K562 (cell line): ENCODE data around the gene TRMT1. TPM values are rescaled to one million over a fixed set of nuclear protein-coding genes. Genes with fewer than 3 reads are reported as not detected.

ENCODE experiments used
- AFF4 ChIP-seq: sonication (generic); formaldehyde crosslinking; IDR thresholded peaks from 2 replicates; pipeline ENCODE4 v1.8.0; 2023; ENCODE audit warnings: mild to moderate bottlenecking, missing genetic modification reagents
- CREBBP ChIP-seq: IDR thresholded peaks from one replicate; pipeline ENCODE4 v1.6.1; 2012; ENCODE audit warnings: low read depth, mild to moderate bottlenecking, control low read depth, inconsistent platforms, low read length
- GABPA ChIP-seq: fragments of 200-800 bp; sonication (Bioruptor generic); conservative IDR thresholded peaks from 2 replicates; pipeline ENCODE4 v1.6.1; 2016; ENCODE audit warnings: low read depth, missing genetic modification characterization, missing compliant biosample characterization
- HNRNPLL ChIP-seq: fragments of 200-400 bp; formaldehyde crosslinking; IDR thresholded peaks from 2 replicates; pipeline ENCODE4 v1.6.1; 2017; ENCODE audit warnings: low read length, low read depth, mild to moderate bottlenecking; ENCODE audit not compliant: poor library complexity, severe bottlenecking
- KLF16 ChIP-seq: IDR thresholded peaks from 2 replicates; pipeline ENCODE4 v1.6.1; 2016; ENCODE audit warnings: antibody characterized with exemption
- MECOM ChIP-seq: fragments of 250-450 bp; sonication (Bioruptor Pico); IDR thresholded peaks from 2 replicates; pipeline ENCODE4 v1.8.0; 2022; ENCODE audit warnings: inconsistent platforms
- PCBP1 ChIP-seq: fragments of 200-400 bp; formaldehyde crosslinking; IDR thresholded peaks from 2 replicates; pipeline ENCODE4 v1.6.1; 2018; ENCODE audit warnings: mild to moderate bottlenecking, low read depth, low read length; ENCODE audit not compliant: poor library complexity, severe bottlenecking
- PYGO2 ChIP-seq: fragments of 450-650 bp; IDR thresholded peaks from 2 replicates; pipeline ENCODE4 v1.6.1; 2016; ENCODE audit warnings: mild to moderate bottlenecking, missing genetic modification characterization, moderate library complexity, missing compliant biosample characterization
- RBBP5 ChIP-seq: fragments of 200-600 bp; sonication (generic); IDR thresholded peaks from 2 replicates; pipeline ENCODE4 v1.6.1; 2012; ENCODE audit warnings: borderline replicate concordance, mild to moderate bottlenecking, low read length, control low read depth, inconsistent platforms; ENCODE audit not compliant: insufficient read depth, poor library complexity, severe bottlenecking
- RBM14 ChIP-seq: fragments of 200-400 bp; formaldehyde crosslinking; IDR thresholded peaks from 2 replicates; pipeline ENCODE4 v1.6.1; 2018; ENCODE audit warnings: low read depth, mild to moderate bottlenecking, low read length, moderate library complexity, borderline replicate concordance; ENCODE audit not compliant: insufficient read depth
- RERE ChIP-seq: sonication (generic); formaldehyde crosslinking; IDR thresholded peaks from 2 replicates; pipeline ENCODE4 v1.8.0; 2023; ENCODE audit warnings: missing genetic modification reagents, mild to moderate bottlenecking, borderline replicate concordance
- TSC22D4 ChIP-seq: fragments of 450-650 bp; IDR thresholded peaks from 2 replicates; pipeline ENCODE4 v1.6.1; 2016; ENCODE audit warnings: missing genetic modification characterization, missing biosample characterization, control low read depth
- ZBTB17 ChIP-seq: fragments of 450-650 bp; formaldehyde crosslinking; IDR thresholded peaks from 2 replicates; pipeline ENCODE4 v1.4.0; 2020; ENCODE audit warnings: mild to moderate bottlenecking
- ZKSCAN1 ChIP-seq: fragments of 150-350 bp; IDR thresholded peaks from 2 replicates; pipeline ENCODE4 v1.6.1; 2016; ENCODE audit warnings: low read depth, low read length
- ZNF431 ChIP-seq: sonication (generic); formaldehyde crosslinking; IDR thresholded peaks from 2 replicates; pipeline ENCODE4 v1.8.0; 2022; ENCODE audit warnings: mild to moderate bottlenecking, missing genetic modification reagents
- polyA plus RNA-seq, 8 experiments: library from polyadenylated mRNA; depleted of rRNA in 4 of 8; stranded (reverse) in 5 of 8; unstranded in 3 of 8; fragments of >200 nt; fragmentation: Nextera tagmentation in 2 of 8; fragmentation: Illumina TruSeq in 1 of 8; extraction: Ambion mirVana in 2 of 8; extraction: Trizol in 1 of 8; gene quantifications; 2 replicates each; pipeline versions ENCODE4 v1.2.1 to v1.2.3, GENCODE V29; 2011 to 2014; ENCODE audit warnings: inconsistent platforms in 1 of 8, missing spikeins in 1 of 8
- total RNA-seq, 7 experiments: library from RNA; depleted of rRNA in 6 of 7; stranded (reverse); fragments of >200 nt in 6 of 7; fragmentation: Illumina TruSeq in 2 of 7; extraction: Trizol in 2 of 7; gene quantifications; 2 replicates each; pipeline versions ENCODE4 v1.2.1 to v1.2.3, GENCODE V29; 2011 to 2021; ENCODE audit warnings: low replicate concordance in 1 of 7
- TF ChIP-seq, protein P1 (sequence below): sonication (generic); formaldehyde crosslinking; IDR thresholded peaks from 2 replicates; pipeline ENCODE4 v1.8.1; 2022; ENCODE audit warnings: missing genetic modification reagents

The TRMT1 gene
- total and polyA plus RNA-seq, 9 of the 15 experiments (the other 6 are each of a cell fraction or from before 2014, with no cell fraction given), result 5.8 to 158 (median 54.3) TPM

DNA sequence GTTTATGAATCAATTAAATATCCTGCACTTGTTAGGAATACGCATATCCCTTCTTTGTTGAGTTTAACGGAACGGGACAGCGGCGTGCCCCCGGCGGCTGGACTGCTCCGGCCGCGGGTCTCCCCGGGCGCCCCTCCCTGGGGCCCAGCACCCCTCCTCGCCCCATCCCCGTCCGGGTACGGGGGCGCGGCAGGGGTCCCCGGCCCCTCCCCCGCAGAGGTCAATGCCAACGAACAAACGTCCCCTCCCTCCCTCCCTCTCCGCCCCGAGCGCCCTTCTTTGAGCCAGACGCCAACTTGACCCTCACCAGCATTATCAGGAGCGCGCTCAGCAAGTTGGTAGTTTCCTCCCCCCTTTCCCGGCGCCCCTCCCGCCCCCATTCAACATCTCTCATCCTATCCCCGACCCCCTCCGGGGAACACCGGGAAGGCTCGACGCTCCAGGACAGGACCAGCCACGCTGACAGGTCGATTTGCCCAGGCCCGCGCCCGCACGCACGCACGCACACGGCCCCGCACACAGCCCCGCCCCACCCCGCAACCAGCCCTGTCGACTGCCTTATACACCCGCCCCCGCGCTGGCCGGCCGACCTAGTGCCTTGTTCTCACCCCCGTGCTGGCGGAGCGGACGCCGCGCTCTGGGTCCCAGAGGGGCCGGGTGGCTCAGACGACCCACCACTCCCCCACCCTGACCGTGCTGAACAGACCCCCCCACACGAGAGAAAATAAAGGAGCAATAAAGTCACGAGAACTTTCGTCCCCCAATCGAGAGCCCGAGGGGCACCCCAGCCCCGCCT, 18.9 kb downstream of the TRMT1 start (continued):
- TF ChIP-seq AFF4 (CRISPR knock-in tag), result 0 out of 2 replicates have a peak, but pooled peaks have one; percentile 39
- TF ChIP-seq HNRNPLL, result no peak
- no peak for TF ChIP-seq GABPA (tag)
- no peak for TF ChIP-seq PYGO2 (tag)
- no peak for TF ChIP-seq CREBBP
- TF ChIP-seq, protein P1, sequence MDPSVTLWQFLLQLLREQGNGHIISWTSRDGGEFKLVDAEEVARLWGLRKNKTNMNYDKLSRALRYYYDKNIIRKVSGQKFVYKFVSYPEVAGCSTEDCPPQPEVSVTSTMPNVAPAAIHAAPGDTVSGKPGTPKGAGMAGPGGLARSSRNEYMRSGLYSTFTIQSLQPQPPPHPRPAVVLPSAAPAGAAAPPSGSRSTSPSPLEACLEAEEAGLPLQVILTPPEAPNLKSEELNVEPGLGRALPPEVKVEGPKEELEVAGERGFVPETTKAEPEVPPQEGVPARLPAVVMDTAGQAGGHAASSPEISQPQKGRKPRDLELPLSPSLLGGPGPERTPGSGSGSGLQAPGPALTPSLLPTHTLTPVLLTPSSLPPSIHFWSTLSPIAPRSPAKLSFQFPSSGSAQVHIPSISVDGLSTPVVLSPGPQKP (CRISPR knock-in tag), result no peak
- no peak for TF ChIP-seq KLF16
- TF ChIP-seq MECOM (CRISPR knock-in tag), result no peak
- no peak for TF ChIP-seq ZKSCAN1
- TF ChIP-seq ZBTB17 (CRISPR knock-in tag), result peak; percentile 20; the same call in 1 of the 2 replicates
- no peak for TF ChIP-seq TSC22D4 (tag)
- TF ChIP-seq ZNF431 (CRISPR knock-in tag), result no peak
- no peak for TF ChIP-seq RERE
- TF ChIP-seq RBBP5, result no peak
- TF ChIP-seq PCBP1, result peak; percentile 63
- no peak for TF ChIP-seq RBM14
